RCC 7860 (cell line): Measurements from ENCODE around the gene ABCB8.
"Not testable (repeated sequence)": the region's sequence is repeated elsewhere in the genome, so short reads cannot be mapped to it uniquely, and the experiment has no call there.

ENCODE experiments used
- DNase-seq: peaks from one replicate; pipeline ENCODE4 v3.0.0-alpha.2; 2015; ENCODE audit warnings: low spot score
- FAIRE-seq: peaks from 2 replicates; lab custom pipeline; 2012; peaks lifted over from hg19 to GRCh38; lab: Jason Lieb, UNC

Gene ABCB8

GRCh38 chr7:150997817-150998216, 30.4 kb upstream of the ABCB8 start:
- FAIRE-seq, result no peak
- DNase-seq, result no peak

GRCh38 chr7:150998341-150998740, 29.9 kb upstream of the ABCB8 start:
- no peak for FAIRE-seq

GRCh38 chr7:150999001-150999400, 29.2 kb upstream of the ABCB8 start:
- no peak for DNase-seq
- no peak for FAIRE-seq

More at GRCh38 chr7:150998341-150998740, 29.9 kb upstream of the ABCB8 start:
- DNase-seq, result no peak

- no peak for FAIRE-seq
- DNase-seq, result no peak
Measured at GRCh38 chr7:150999497-151000230, 28.6 kb upstream of the ABCB8 start.

GRCh38 chr7:151000897-151001495, 27.3 kb upstream of the ABCB8 start:
- FAIRE-seq (no peak), DNase-seq (no peak)

GRCh38 chr7:151001546-151001945, 26.7 kb upstream of the ABCB8 start:
- no peak for FAIRE-seq

GRCh38 chr7:151003572-151003971, 24.7 kb upstream of the ABCB8 start:
- no peak for FAIRE-seq
- DNase-seq, result no peak

More at GRCh38 chr7:151001546-151001945, 26.7 kb upstream of the ABCB8 start:
- no peak for DNase-seq

GRCh38 chr7:151005566-151005965, 22.7 kb upstream of the ABCB8 start:
- DNase-seq, result no peak
- no peak for FAIRE-seq

- FAIRE-seq (no peak), DNase-seq (no peak)
Measured at GRCh38 chr7:151006590-151007300, 21.5 kb upstream of the ABCB8 start.

- DNase-seq, result no peak
- no peak for FAIRE-seq
Measured at GRCh38 chr7:151007469-151007898, 20.8 kb upstream of the ABCB8 start.

GRCh38 chr7:151008143-151008510, 20.1 kb upstream of the ABCB8 start:
- FAIRE-seq, result no peak
- DNase-seq, result no peak

- no peak for FAIRE-seq
- DNase-seq, result no peak
Measured at GRCh38 chr7:151008511-151009323, 19.5 kb upstream of the ABCB8 start.

GRCh38 chr7:151009327-151010036, 18.8 kb upstream of the ABCB8 start:
- FAIRE-seq, result no peak
- DNase-seq, result no peak

- no peak for DNase-seq
- FAIRE-seq, result no peak
Measured at GRCh38 chr7:151010037-151010306, 18.3 kb upstream of the ABCB8 start.

GRCh38 chr7:151010307-151011096, 17.7 kb upstream of the ABCB8 start:
- no peak for DNase-seq
- no peak for FAIRE-seq

- DNase-seq (no peak), FAIRE-seq (no peak)
Measured at GRCh38 chr7:151011097-151011409, 17.2 kb upstream of the ABCB8 start.

GRCh38 chr7:151011616-151012015, 16.6 kb upstream of the ABCB8 start:
- not testable (repeated sequence) for DNase-seq, FAIRE-seq

- no peak for FAIRE-seq
- no peak for DNase-seq
Measured at GRCh38 chr7:151012031-151012692, 16.1 kb upstream of the ABCB8 start.

- FAIRE-seq, result no peak
- no peak for DNase-seq
Measured at GRCh38 chr7:151012911-151013347, 15.3 kb upstream of the ABCB8 start.

GRCh38 chr7:151013356-151013732, 14.9 kb upstream of the ABCB8 start:
- FAIRE-seq (no peak), DNase-seq (no peak)
